ENCODE data around the gene GTF2H2C_2.
"Not testable (repeated sequence)": the region's sequence is repeated elsewhere in the genome, so short reads cannot be mapped to it uniquely, and the experiment has no call there.

GRCh38 chr5:70400984-70401686 lies 14.0 kb upstream of the GTF2H2C_2 start:
- not testable (repeated sequence) for TF ChIP-seq CTCF (IDR thresholded peaks at IDR 0.05; ENCODE audit: poor library complexity); EZH2phosphoT487 (IDR thresholded peaks at IDR 0.05; ENCODE audit: low read depth, severe bottlenecking, unreplicated experiment)

All from hepatocyte (in vitro differentiated cells).